ENCODE measurements around the gene PRKAR1B.

GRCh38 chr7:564176-564865 is 162.8 kb downstream of the PRKAR1B start:
- TF ChIP-seq CTCF (IDR thresholded peaks at IDR 0.05) = no peak
- no peak for TF ChIP-seq SIN3A (IDR thresholded peaks at IDR 0.05; ENCODE audit: borderline replicate concordance, insufficient read depth, low read depth, low read length)
- TF ChIP-seq REST (IDR thresholded peaks at IDR 0.05; ENCODE audit: insufficient read depth in 1 of 2, low read depth in 2 of 2, low read length in 1 of 2) = no peak
- TF ChIP-seq POLR2AphosphoS5 (IDR thresholded peaks at IDR 0.05; ENCODE audit: low read depth, low read length) = no peak
